DND-41 (cell line): ENCODE results near the gene MBOAT7.

Experiments
- CTCF ChIP-seq: IDR thresholded peaks from 2 replicates; pipeline ENCODE4 v1.5.1; 2012; ENCODE audit warnings: borderline replicate concordance, low read length, moderate library complexity, mild to moderate bottlenecking; ENCODE audit not compliant: poor library complexity, severe bottlenecking; ENCODE audit errors: extremely low read depth
- EZH2 ChIP-seq: IDR thresholded peaks from 3 replicates; pipeline ENCODE4 v1.6.1; 2012; ENCODE audit warnings: borderline replicate concordance, low read depth, mild to moderate bottlenecking, moderate library complexity, low read length, inconsistent platforms; ENCODE audit not compliant: severe bottlenecking

DNA sequence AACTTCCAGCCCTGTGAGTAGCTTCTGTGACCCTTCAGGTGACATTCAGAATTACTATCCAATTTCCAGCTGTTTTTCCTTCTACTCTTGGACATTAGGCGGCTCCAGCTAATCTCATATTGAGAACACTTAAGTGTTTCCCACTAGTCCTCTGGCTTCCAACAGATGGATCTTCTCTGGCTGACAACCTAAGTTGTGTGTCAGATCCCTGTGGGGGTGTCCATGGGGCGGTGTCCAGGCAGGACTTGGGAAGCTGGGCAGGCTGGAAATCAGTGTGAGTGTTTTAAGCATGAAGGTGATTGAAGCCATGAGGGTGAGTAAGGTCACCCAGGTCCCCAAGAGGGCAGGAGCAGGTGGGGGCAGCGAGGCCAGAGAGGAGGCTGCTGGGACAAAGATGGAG, 41.7 kb downstream of the MBOAT7 start:
- no peak for TF ChIP-seq CTCF
- TF ChIP-seq EZH2: no peak
